IPS-20b (cell line): ENCODE data around the gene CBY1.

Source experiments
- H3K27ac ChIP-seq: one replicate; pipeline ENCODE4 v1.5.1; 2013; ENCODE audit warnings: low read length
- H3K27me3 ChIP-seq: 2 replicates; pipeline ENCODE4 v1.6.1; 2013; ENCODE audit warnings: mild to moderate bottlenecking, low read length, inconsistent platforms; ENCODE audit not compliant: insufficient read depth
- H3K36me3 ChIP-seq: 2 replicates; pipeline ENCODE4 v1.6.1; 2013; ENCODE audit warnings: low read depth, mild to moderate bottlenecking, inconsistent platforms, low read length, moderate library complexity; ENCODE audit not compliant: insufficient read depth
- H3K4me1 ChIP-seq: 2 replicates; pipeline ENCODE4 v1.6.1; 2013; ENCODE audit warnings: mild to moderate bottlenecking, control low read depth, inconsistent platforms, low read length, moderate library complexity; ENCODE audit not compliant: insufficient read depth
- H3K4me3 ChIP-seq: 2 replicates; pipeline ENCODE4 v1.5.1; 2013; ENCODE audit warnings: mild to moderate bottlenecking, low read length, inconsistent platforms
- H3K9ac ChIP-seq: 2 replicates; pipeline ENCODE4 v1.6.1; 2013; ENCODE audit warnings: low read depth, mild to moderate bottlenecking, inconsistent platforms, low read length, moderate library complexity
- H3K9me3 ChIP-seq: 2 replicates; pipeline ENCODE4 v1.6.1; 2013; ENCODE audit warnings: mild to moderate bottlenecking, low read depth, low read length, inconsistent platforms; ENCODE audit not compliant: insufficient read depth

CBY1 gene

DNA sequence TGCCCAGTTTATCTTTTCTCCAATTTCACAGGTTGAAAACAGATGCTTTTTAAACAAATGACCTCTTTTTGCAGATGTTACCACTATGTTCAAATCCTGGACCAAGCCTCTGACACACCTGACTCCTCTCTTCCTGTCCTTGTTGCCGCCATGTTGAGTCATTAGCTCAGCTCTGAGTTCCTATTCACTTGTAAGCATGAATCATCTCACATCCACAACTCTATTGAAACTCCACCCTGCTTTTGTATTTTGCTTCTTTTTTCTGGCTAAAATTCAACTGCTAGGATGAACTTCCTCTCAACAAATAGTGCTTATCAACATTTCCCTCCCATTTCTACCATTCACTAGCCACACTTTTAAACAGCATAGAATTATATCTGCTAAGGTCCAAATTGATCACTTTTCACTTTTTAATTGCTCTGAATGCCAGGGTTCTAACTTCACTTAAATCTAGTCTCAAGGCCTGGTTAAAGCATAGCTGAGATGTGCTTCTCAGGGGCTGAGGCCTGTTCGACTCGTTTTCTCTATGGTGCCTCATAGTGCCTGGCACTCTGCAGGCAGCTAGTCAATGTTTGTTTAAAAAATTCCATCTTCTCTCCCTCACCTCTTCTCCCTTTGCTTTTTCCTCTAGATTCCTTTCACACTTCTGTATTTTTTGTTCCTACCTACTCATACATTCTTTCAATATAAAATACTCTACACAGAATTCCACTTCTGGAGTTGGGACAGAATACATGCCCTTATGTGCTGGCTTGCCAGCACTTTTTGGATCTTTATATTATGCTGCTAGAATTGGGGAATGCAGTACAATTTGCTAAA is 40.4 kb downstream of the CBY1 start:
- H3K36me3 ChIP-seq: peaks cover 4% of the 10 kb centered on the region; the same call in 1 of the 2 replicates
- H3K9me3 ChIP-seq: no peaks in the 10 kb centered on the region
- H3K4me1 ChIP-seq: peaks cover 13% of the 10 kb centered on the region
- peaks cover 5% of the 10 kb centered on the region; the same call in 1 of the 2 replicates for H3K27me3 ChIP-seq
- H3K9ac ChIP-seq: no peak overlapping the region
- H3K4me3 ChIP-seq: no peak overlapping the region
- no peak overlapping the region for H3K27ac ChIP-seq

DNA sequence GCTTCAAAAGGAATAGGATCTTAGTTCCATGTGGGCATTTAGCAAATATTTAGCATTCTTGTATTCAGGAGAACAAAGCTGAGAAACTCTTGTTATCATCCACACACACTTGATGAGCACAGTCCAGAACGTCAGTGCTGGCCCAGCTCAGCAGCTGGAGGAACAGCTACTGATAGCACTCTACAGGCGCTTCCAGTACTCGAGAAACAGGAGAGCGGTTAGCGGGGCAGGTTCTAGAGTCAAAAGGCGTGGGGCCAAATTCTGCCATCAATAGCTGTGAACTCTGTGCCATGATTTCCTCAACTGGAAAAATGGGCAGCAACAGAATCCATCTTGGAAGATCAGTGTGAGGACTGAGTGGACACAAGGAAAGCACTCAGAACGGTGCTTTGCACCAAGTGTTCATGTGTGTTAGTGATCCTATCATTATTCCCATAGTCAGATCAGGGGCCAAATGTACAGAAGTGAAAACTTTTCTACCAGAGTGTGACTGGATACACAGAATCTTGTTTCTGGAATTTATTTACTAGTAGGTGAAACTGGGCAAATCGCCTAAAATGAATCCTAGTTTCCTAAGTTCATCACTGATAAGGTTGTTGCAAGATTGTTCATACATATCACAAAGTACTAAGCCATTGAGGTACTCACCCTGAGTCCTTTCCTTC is 41.1 kb downstream of the CBY1 start:
- H3K4me1 ChIP-seq: peaks cover 13% of the 10 kb centered on the region
- peaks cover 4% of the 10 kb centered on the region; the same call in 1 of the 2 replicates for H3K36me3 ChIP-seq
- H3K4me3 ChIP-seq: no peak overlapping the region
- H3K9me3 ChIP-seq: no peaks in the 10 kb centered on the region
- H3K27ac ChIP-seq: no peak overlapping the region
- no peak overlapping the region for H3K9ac ChIP-seq
- H3K27me3 ChIP-seq: peaks cover 5% of the 10 kb centered on the region; the same call in 1 of the 2 replicates

GRCh38 chr22:38698407-38699094 is 42.1 kb downstream of the CBY1 start:
- peaks cover 17% of the 10 kb centered on the region for H3K4me1 ChIP-seq

DNA sequence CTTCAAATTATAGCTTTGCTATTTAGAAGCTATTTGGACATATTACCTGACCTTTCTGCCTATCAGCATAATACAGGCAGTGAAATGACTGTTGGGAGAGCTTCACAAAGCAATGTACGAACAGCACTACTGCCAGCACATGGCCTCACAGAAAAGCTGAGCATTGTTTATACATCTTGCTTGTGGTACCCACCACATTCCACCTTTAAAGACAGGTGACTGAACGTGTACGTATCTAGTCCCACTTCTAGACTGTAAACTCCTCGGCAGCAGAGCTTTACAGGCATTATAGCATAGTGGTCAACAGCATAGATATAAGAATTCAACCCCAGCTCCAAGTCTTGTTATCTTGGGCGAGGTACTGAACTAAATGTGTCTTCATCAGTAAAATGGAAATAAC is 42.7 kb downstream of the CBY1 start:
- peaks cover 4% of the 10 kb centered on the region; the same call in 1 of the 2 replicates for H3K36me3 ChIP-seq
- H3K4me1 ChIP-seq: peaks cover 17% of the 10 kb centered on the region
- H3K27ac ChIP-seq: no peak overlapping the region
- H3K9ac ChIP-seq: peak overlapping the region; percentile 86; the same call in 1 of the 2 replicates
- peaks cover 5% of the 10 kb centered on the region; the same call in 1 of the 2 replicates for H3K27me3 ChIP-seq
- H3K9me3 ChIP-seq: no peaks in the 10 kb centered on the region
- H3K4me3 ChIP-seq: peak overlapping the region; percentile 84

More at GRCh38 chr22:38698407-38699094, 42.1 kb downstream of the CBY1 start:
- Histone ChIP-seq H3K4me3 (peak overlapping the region; percentile 84), H3K9ac (no peak overlapping the region), H3K27me3 (peaks cover 5% of the 10 kb centered on the region; the same call in 1 of the 2 replicates), H3K9me3 (no peaks in the 10 kb centered on the region), H3K27ac (no peak overlapping the region), H3K36me3 (peaks cover 4% of the 10 kb centered on the region; the same call in 1 of the 2 replicates)

- no peaks in the 10 kb centered on the region for H3K9me3 ChIP-seq
- no peak overlapping the region for H3K27ac ChIP-seq
- H3K4me3 ChIP-seq: peak overlapping the region; percentile 84
- H3K9ac ChIP-seq: peak overlapping the region; percentile 86; the same call in 1 of the 2 replicates
- H3K27me3 ChIP-seq: peaks cover 5% of the 10 kb centered on the region; the same call in 1 of the 2 replicates
- H3K4me1 ChIP-seq: peaks cover 20% of the 10 kb centered on the region
- peaks cover 4% of the 10 kb centered on the region; the same call in 1 of the 2 replicates for H3K36me3 ChIP-seq
Measured at GRCh38 chr22:38699784-38700183, 43.3 kb downstream of the CBY1 start.

GRCh38 chr22:38700270-38700788 is 43.9 kb downstream of the CBY1 start:
- Histone ChIP-seq H3K27me3 (peaks cover 5% of the 10 kb centered on the region; the same call in 1 of the 2 replicates), H3K27ac (no peak overlapping the region), H3K9ac (peak overlapping the region; percentile 86; the same call in 1 of the 2 replicates), H3K36me3 (peaks cover 4% of the 10 kb centered on the region; the same call in 1 of the 2 replicates), H3K4me1 (peaks cover 23% of the 10 kb centered on the region), H3K4me3 (peak overlapping the region; percentile 84), H3K9me3 (no peaks in the 10 kb centered on the region)

- H3K27me3 ChIP-seq: peaks cover 5% of the 10 kb centered on the region; the same call in 1 of the 2 replicates
- H3K4me1 ChIP-seq: peaks cover 23% of the 10 kb centered on the region
- no peak within 1 kb of the TSS for H3K27ac ChIP-seq
- peak within 1 kb of the TSS; percentile 86 for H3K9ac ChIP-seq
- peak within 1 kb of the TSS; percentile 84 for H3K4me3 ChIP-seq
- no peaks in the 10 kb centered on the region for H3K9me3 ChIP-seq
- peaks cover 4% of the 10 kb centered on the region; the same call in 1 of the 2 replicates for H3K36me3 ChIP-seq
Measured at GRCh38 chr22:38700789-38701628, 44.6 kb downstream of the CBY1 start, which contains the start of gene JOSD1. Gene JOSD1 (minus strand): TSS chr22:38700943. CDS start chr22:38699987, 956 bp downstream.

- peaks cover 5% of the 10 kb centered on the region; the same call in 1 of the 2 replicates for H3K27me3 ChIP-seq
- no peaks in the 10 kb centered on the region for H3K9me3 ChIP-seq
- H3K36me3 ChIP-seq: peaks cover 5% of the 10 kb centered on the region
- peak overlapping the region; percentile 54 for H3K4me3 ChIP-seq
- peak overlapping the region; percentile 10 for H3K27ac ChIP-seq
- peaks cover 28% of the 10 kb centered on the region for H3K4me1 ChIP-seq
- H3K9ac ChIP-seq: peak overlapping the region; percentile 72; the same call in 1 of the 2 replicates
Measured at GRCh38 chr22:38704654-38705234, 48.3 kb downstream of the CBY1 start.

DNA sequence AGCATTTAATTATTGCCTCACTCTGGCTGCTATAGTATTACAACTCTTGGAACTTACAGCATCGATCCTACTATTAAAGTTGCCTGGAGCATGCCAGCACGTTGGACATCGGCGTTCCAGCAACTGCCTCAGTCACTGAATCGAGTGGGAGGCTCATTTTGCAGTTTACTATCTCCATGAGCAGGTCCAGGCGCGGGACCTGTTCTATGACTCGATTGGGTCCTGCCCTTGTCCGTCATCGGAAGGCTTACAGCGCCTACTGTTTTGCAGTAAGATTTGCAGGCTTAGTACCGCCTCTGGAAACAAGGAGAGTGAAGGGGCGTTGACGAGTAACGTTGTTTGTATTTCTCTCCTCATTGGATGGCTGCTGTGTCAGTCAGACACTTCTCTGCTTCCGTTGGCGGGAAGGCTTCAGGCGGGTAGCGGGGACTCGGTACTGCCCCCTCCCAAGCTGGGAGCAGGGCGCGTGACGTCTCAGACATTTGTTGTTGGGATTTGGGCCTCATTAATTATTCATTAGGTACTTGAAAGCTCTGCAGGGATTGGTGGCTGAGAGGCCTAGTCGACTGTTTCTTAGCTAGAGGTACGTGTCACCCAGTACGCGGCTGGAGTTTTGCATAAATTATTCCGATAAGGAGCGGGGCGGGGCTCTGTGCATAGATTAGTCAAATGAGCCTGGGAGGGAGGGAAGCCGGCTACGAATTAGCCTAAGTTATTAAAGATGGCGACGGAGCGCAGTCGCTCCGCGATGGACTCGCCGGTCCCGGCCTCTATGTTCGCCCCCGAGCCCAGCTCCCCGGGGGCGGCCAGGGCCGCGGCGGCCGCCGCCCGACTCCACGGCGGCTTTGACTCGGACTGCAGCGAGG is 49.0 kb downstream of the CBY1 start, which contains the start of gene GTPBP1:
Gene GTPBP1 (plus strand): TSS at position 710 of the 866 bp plus-strand sequence. CDS start 12 bp downstream, at position 722.
- Histone ChIP-seq H3K36me3 (peaks cover 12% of the 10 kb centered on the region), H3K4me3 (peak within 1 kb of the TSS; percentile 88), H3K27me3 (peaks cover 5% of the 10 kb centered on the region; the same call in 1 of the 2 replicates), H3K9me3 (no peaks in the 10 kb centered on the region), H3K9ac (peak within 1 kb of the TSS; percentile 76), H3K4me1 (peaks cover 28% of the 10 kb centered on the region), H3K27ac (peak within 1 kb of the TSS; percentile 10)
